HUES48 (cell line): ENCODE measurements around the gene TNP2.

ENCODE experiments used
- H3K27ac ChIP-seq: one replicate; pipeline ENCODE4 v1.7.0; 2013; ENCODE audit warnings: low read depth, low read length, inconsistent platforms
- H3K27me3 ChIP-seq: 2 replicates; pipeline ENCODE4 v1.6.1; 2013; ENCODE audit warnings: mild to moderate bottlenecking, low read length; ENCODE audit not compliant: control insufficient read depth, insufficient read depth
- H3K36me3 ChIP-seq: 2 replicates; pipeline ENCODE4 v1.6.1; 2013; ENCODE audit warnings: low read length; ENCODE audit not compliant: control insufficient read depth, insufficient read depth
- H3K4me1 ChIP-seq: 2 replicates; pipeline ENCODE4 v1.6.1; 2013; ENCODE audit warnings: mild to moderate bottlenecking, low read length; ENCODE audit not compliant: control insufficient read depth, insufficient read depth
- H3K4me3 ChIP-seq: 2 replicates; pipeline ENCODE4 v1.5.1; 2013; ENCODE audit warnings: mild to moderate bottlenecking, low read depth, low read length
- H3K9ac ChIP-seq: 2 replicates; pipeline ENCODE4 v1.6.1; 2013; ENCODE audit warnings: mild to moderate bottlenecking, low read depth, low read length, moderate library complexity
- H3K9me3 ChIP-seq: 2 replicates; pipeline ENCODE4 v1.6.1; 2013; ENCODE audit warnings: low read length; ENCODE audit not compliant: control insufficient read depth, insufficient read depth

TNP2 gene

GRCh38 chr16:11245222-11245737, 23.8 kb downstream of the TNP2 start:
- H3K36me3 ChIP-seq: no peaks in the 10 kb centered on the region
- no peaks in the 10 kb centered on the region for H3K9me3 ChIP-seq
- no peak overlapping the region for H3K4me3 ChIP-seq
- H3K4me1 ChIP-seq: no peaks in the 10 kb centered on the region
- no peak overlapping the region for H3K27ac ChIP-seq
- H3K27me3 ChIP-seq: no peaks in the 10 kb centered on the region
- H3K9ac ChIP-seq: no peak overlapping the region

GRCh38 chr16:11242658-11243057, 26.5 kb downstream of the TNP2 start:
- no peak overlapping the region for H3K9ac ChIP-seq
- H3K4me3 ChIP-seq: no peak overlapping the region
- H3K36me3 ChIP-seq: no peaks in the 10 kb centered on the region
- H3K27ac ChIP-seq: no peak overlapping the region
- H3K9me3 ChIP-seq: no peaks in the 10 kb centered on the region
- no peaks in the 10 kb centered on the region for H3K4me1 ChIP-seq
- no peaks in the 10 kb centered on the region for H3K27me3 ChIP-seq

DNA sequence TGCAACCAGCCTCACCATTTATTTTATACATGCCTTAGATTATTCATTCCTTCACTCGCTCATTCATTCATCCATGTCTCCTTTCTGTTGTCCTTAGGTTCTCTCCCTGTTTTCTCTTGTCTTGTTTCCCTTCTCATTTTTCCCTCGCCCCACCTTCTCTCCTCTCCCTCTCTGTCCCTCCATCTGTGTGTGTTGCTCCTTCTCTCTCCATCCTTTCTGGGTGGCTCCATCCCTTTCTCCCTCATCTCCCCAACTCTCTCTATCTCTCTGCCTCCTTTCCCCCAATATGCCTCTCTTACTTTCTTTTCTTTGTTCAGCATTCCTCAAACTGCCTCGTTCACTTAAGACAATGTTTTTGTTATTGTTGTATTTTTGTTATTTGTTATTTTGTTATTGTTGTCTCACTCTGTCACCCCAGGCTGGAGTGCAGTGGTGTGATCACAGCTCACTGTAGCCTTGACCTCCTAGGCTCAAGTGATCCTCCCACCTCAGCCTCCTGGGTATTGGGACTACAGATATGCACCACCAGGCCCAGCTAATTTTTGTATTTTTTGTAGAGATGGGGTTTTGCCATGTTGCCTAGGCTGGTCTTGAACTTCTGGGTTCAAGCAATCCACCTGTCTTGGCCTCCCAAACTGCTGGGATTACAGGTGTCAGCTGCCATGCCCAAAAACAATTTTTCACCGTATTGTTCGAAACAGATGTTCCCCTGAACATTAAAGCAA, 27.5 kb downstream of the TNP2 start:
- Histone ChIP-seq H3K36me3 (no peaks in the 10 kb centered on the region), H3K9me3 (no peaks in the 10 kb centered on the region), H3K27me3 (no peaks in the 10 kb centered on the region), H3K9ac (no peak overlapping the region), H3K4me1 (no peaks in the 10 kb centered on the region), H3K27ac (no peak overlapping the region), H3K4me3 (no peak overlapping the region)

- Histone ChIP-seq H3K27me3 (no peaks in the 10 kb centered on the region), H3K9ac (no peak overlapping the region)
These were observed 28.3 kb downstream of the TNP2 start for GRCh38 chr16:11240636-11241473.

DNA sequence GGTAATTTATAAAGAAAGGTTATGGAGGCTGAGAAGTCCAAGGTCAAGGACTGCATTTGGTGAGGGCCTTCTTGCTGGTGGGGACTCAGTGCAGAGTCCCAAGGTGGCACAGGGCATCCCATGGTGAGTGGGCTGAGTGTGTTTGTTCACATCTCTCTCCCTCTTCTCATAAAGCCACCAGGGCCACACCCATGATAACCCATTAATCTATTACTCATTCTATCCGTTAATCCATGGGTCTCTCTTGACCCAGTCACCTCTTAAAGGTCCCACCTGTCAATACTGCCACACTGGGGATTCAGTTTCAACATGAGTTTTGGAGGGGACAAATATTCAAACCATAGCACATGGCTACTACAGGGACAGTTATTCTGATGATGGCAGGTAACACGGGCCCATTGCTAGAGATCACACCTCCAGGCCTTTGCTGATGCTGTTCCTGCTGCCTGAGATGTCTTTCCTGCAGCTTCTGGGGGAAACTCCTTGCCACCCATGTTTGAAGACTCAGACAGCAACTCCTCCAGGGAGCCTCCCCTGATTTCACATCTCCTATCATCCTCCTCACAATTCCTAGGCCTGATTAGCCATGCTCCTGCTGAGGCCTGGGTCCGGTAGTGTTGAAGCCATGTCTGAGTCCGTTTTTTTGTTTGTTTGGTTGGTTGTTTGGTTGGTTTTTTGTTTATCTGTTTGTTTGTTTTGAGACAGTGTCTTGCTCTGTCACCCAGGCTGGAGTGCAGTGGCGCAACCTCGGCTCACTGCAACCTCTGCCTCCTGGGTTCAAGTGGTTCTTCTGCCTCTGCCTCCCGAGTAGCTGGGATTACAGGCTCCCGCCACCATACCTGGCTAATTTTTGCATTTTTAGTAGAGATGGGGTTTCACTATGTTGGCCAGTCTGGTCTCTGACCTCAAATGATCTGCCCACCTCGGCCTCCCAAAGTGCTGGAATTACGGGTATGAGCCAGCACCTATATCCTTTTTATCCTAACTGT, 29.2 kb downstream of the TNP2 start:
- no peaks in the 10 kb centered on the region for H3K27me3 ChIP-seq
- no peaks in the 10 kb centered on the region for H3K36me3 ChIP-seq
- H3K4me3 ChIP-seq: no peak overlapping the region
- H3K4me1 ChIP-seq: no peaks in the 10 kb centered on the region
- no peak overlapping the region for H3K27ac ChIP-seq
- H3K9me3 ChIP-seq: no peaks in the 10 kb centered on the region
- no peak overlapping the region for H3K9ac ChIP-seq

More at GRCh38 chr16:11240636-11241473, 28.3 kb downstream of the TNP2 start:
- Histone ChIP-seq H3K9me3 (no peaks in the 10 kb centered on the region), H3K4me3 (no peak overlapping the region), H3K27ac (no peak overlapping the region), H3K4me1 (no peaks in the 10 kb centered on the region), H3K36me3 (no peaks in the 10 kb centered on the region)

GRCh38 chr16:11238272-11239202, 30.6 kb downstream of the TNP2 start:
- no peaks in the 10 kb centered on the region for H3K9me3 ChIP-seq
- no peaks in the 10 kb centered on the region for H3K27me3 ChIP-seq
- H3K4me1 ChIP-seq: no peaks in the 10 kb centered on the region
- H3K4me3 ChIP-seq: no peak overlapping the region
- no peak overlapping the region for H3K27ac ChIP-seq
- H3K36me3 ChIP-seq: no peaks in the 10 kb centered on the region
- H3K9ac ChIP-seq: no peak overlapping the region

DNA sequence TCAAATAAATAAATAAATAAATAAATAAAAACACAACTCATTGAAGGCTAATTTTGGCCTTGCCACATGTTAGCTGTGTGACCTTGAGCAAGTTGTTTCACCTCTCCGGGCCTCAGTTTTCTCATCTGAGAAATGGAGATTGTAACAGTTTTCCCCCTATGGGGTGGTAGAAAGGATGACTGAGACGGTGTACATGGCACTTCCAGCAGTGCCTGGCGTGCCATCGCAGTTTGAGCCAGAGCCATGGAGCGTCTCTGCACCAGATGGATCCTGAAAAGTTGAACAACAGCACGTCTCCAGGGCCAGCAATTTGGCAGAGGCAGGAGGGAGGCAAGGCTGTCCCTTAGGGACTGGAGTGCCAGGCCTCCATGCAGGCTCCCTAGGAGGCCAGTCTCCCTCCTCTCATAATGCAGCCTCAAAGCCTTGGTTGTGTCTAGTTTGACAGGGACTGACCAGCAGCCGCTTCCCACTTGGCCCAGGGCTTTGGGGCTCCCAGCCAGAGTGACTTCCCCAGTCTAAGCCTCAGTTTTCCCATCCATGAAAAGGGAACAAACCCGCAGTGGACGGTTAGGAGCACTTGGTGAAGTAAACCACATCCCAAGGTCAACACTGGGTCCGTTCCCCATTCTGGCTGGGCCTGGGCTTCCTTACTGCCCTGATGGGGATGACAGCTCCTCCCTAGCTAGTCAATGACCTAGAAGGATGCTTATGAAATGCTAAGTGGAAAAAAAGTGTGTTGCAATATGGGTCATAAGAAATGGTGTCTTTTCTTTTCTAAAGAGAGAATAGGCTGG, 32.5 kb downstream of the TNP2 start:
- no peak overlapping the region for H3K9ac ChIP-seq
- H3K4me1 ChIP-seq: 0 out of 2 replicates have a peak, but pooled peaks cover 6% of the 10 kb centered on the region
- H3K27ac ChIP-seq: no peak overlapping the region
- no peaks in the 10 kb centered on the region for H3K9me3 ChIP-seq
- no peaks in the 10 kb centered on the region for H3K36me3 ChIP-seq
- peaks cover 2% of the 10 kb centered on the region; the same call in 1 of the 2 replicates for H3K27me3 ChIP-seq
- H3K4me3 ChIP-seq: no peak overlapping the region

GRCh38 chr16:11235703-11235991, 33.5 kb downstream of the TNP2 start:
- H3K36me3 ChIP-seq: no peaks in the 10 kb centered on the region
- H3K27me3 ChIP-seq: peaks cover 4% of the 10 kb centered on the region; the same call in 1 of the 2 replicates
- H3K27ac ChIP-seq: no peak overlapping the region
- no peak overlapping the region for H3K9ac ChIP-seq
- no peak overlapping the region for H3K4me3 ChIP-seq
- H3K4me1 ChIP-seq: 0 out of 2 replicates have a peak, but pooled peaks cover 6% of the 10 kb centered on the region
- no peaks in the 10 kb centered on the region for H3K9me3 ChIP-seq

- Histone ChIP-seq H3K9ac (no peak overlapping the region), H3K4me3 (no peak overlapping the region), H3K27me3 (peaks cover 4% of the 10 kb centered on the region; the same call in 1 of the 2 replicates), H3K36me3 (no peaks in the 10 kb centered on the region), H3K27ac (no peak overlapping the region), H3K9me3 (no peaks in the 10 kb centered on the region), H3K4me1 (0 out of 2 replicates have a peak, but pooled peaks cover 6% of the 10 kb centered on the region)
These were observed 34.0 kb downstream of the TNP2 start for GRCh38 chr16:11234884-11235702.
